Measurements from ENCODE around the gene ZNF784. TPM values are rescaled to one million over a fixed set of nuclear protein-coding genes. Genes with fewer than 3 reads are reported as not detected.
A peak's percentile ranks its signal among the peaks of the same experiment; 100 is the strongest.

ZNF784 gene
- total and polyA plus RNA-seq, 2 of the 13 experiments (the other 11 are each of a cell fraction or from before 2014, with no cell fraction given) = 4.1 to 4.2 TPM

DNA sequence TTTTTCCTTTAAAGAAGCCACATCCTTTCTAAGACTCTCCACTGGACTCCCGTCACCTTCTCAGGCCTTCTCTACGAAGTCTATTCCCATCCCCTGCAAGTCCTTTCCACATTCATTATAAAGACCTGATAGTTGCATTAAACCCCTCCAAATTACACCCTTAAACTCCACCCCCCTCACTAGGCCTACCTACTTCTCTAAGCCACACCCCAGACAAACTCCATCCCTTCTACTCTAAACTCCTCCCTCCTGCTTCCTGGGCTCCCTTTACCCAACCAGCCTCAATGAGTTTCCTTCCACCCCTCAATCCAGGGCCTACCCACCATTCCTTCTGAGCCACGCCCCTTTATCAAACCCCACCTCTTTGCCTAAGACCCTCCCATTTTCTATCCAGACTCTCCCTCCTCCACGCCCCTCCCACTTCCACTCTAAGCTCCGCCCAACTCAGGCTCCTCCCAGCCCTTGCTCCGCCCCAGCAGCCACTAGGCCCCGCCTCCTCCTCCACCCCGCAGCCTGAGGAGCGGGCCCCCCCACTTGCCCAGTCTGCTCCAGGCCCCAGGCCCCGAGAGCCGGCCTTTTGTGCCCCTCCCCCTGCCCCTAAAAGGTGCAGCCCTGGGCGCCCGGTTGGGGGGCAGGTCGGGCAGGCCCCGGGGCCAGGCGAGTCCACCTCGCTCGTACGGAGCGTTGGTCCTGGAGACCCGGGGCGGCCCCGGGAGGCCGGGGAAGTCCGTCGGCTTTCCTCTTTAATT lies 25.5 kb downstream of the ZNF784 start (continued):
- TF ChIP-seq ZNF407 (CRISPR knock-in tag; IDR thresholded peaks at IDR 0.05; ENCODE audit: not compliant biosample characterization) = peak; percentile 45
- no peak for TF ChIP-seq HES4 (CRISPR knock-in tag; IDR thresholded peaks at IDR 0.05; ENCODE audit: borderline replicate concordance)
- TF ChIP-seq, protein P1, sequence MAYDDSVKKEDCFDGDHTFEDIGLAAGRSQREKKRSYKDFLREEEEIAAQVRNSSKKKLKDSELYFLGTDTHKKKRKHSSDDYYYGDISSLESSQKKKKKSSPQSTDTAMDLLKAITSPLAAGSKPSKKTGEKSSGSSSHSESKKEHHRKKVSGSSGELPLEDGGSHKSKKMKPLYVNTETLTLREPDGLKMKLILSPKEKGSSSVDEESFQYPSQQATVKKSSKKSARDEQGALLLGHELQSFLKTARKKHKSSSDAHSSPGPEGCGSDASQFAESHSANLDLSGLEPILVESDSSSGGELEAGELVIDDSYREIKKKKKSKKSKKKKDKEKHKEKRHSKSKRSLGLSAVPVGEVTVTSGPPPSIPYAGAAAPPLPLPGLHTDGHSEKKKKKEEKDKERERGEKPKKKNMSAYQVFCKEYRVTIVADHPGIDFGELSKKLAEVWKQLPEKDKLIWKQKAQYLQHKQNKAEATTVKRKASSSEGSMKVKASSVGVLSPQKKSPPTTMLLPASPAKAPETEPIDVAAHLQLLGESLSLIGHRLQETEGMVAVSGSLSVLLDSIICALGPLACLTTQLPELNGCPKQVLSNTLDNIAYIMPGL (CRISPR knock-in tag; IDR thresholded peaks at IDR 0.05; ENCODE audit: borderline replicate concordance in 1 of 2, low read depth in 1 of 2) = peak in 1 of 2 experiments; percentile 32; a peak in 2 of 4 replicates
- TF ChIP-seq SAP130 (CRISPR knock-in tag; IDR thresholded peaks at IDR 0.05; ENCODE audit: low read depth) = peak; percentile 56; the same call in 1 of the 2 replicates
- TF ChIP-seq POLR2G (IDR thresholded peaks at IDR 0.05; ENCODE audit: low read depth, low read length) = 0 out of 2 replicates have a peak, but pooled peaks have one; percentile 58
- TF ChIP-seq, protein P2, sequence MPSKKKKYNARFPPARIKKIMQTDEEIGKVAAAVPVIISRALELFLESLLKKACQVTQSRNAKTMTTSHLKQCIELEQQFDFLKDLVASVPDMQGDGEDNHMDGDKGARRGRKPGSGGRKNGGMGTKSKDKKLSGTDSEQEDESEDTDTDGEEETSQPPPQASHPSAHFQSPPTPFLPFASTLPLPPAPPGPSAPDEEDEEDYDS (CRISPR knock-in tag; IDR thresholded peaks at IDR 0.05) = peak; percentile 88
- TF ChIP-seq RFX5 (IDR thresholded peaks at IDR 0.05; ENCODE audit: low read depth, low read length) = 0 out of 2 replicates have a peak, but pooled peaks have one; percentile 15
- 0 out of 2 replicates have a peak, but pooled peaks have one; percentile 30 for TF ChIP-seq ARNT2 (CRISPR knock-in tag; IDR thresholded peaks at IDR 0.05; ENCODE audit: low read depth)
- TF ChIP-seq ARID5B (CRISPR knock-in tag; IDR thresholded peaks at IDR 0.05) = peak; percentile 29; the same call in 1 of the 2 replicates
- TF ChIP-seq RFXANK (CRISPR knock-in tag; IDR thresholded peaks at IDR 0.05) = peak; percentile 74; the same call in 1 of the 2 replicates
- TF ChIP-seq ZNF292 (CRISPR knock-in tag; IDR thresholded peaks at IDR 0.05; ENCODE audit: borderline replicate concordance, low read depth) = no peak
- TF ChIP-seq ZNF34 (CRISPR knock-in tag; IDR thresholded peaks at IDR 0.05; ENCODE audit: borderline replicate concordance) = peak; percentile 13; the same call in 1 of the 2 replicates
- TF ChIP-seq ZFY (CRISPR knock-in tag; IDR thresholded peaks at IDR 0.05) = peak; percentile 80

Measured in HepG2 (cell line).